Esophagus squamous epithelium (tissue), 5 donors: ENCODE data around the gene PAK2. TPM values are rescaled to one million over a fixed set of nuclear protein-coding genes. Genes with fewer than 3 reads are reported as not detected.

ENCODE experiments used
- DNase-seq: peaks from one replicate; lab custom pipeline; 2025; lab: John Stamatoyannopoulos, UW
- H3K27ac ChIP-seq, 4 donors: fragments of 200-600 bp; sonication (generic); one replicate each; pipeline ENCODE4 v1.5.1; 2016 to 2019; ENCODE audit warnings: mild to moderate bottlenecking in 1 of 4
- H3K27me3 ChIP-seq, 4 donors: fragments of 200-600 bp; sonication (generic); 1 replicate in 3 of 4; 2 replicates in 1 of 4; pipeline versions ENCODE4 v1.5.1 to v1.6.0; 2017 to 2021; ENCODE audit warnings: antibody characterized with exemption in 1 of 4
- H3K36me3 ChIP-seq, 3 donors: fragments of 200-600 bp; sonication (generic); one replicate each; pipeline ENCODE4 v1.5.1; 2016 to 2019
- H3K4me1 ChIP-seq, 3 donors: fragments of 200-600 bp; sonication (generic); one replicate each; pipeline ENCODE4 v1.5.1; 2017 to 2019
- H3K4me3 ChIP-seq, 4 donors: fragments of 200-600 bp; sonication (generic); 1 replicate in 3 of 4; 2 replicates in 1 of 4; pipeline ENCODE4 v1.5.1; 2016 to 2019; ENCODE audit warnings: mild to moderate bottlenecking in 2 of 4, moderate library complexity in 1 of 4
- H3K9me3 ChIP-seq, 3 donors: fragments of 200-600 bp; sonication (generic); one replicate each; pipeline ENCODE4 v1.5.1; 2016 to 2019
- CTCF ChIP-seq, 6 experiments: fragments of 450-650 bp in 4 of 6; fragments of 200-600 bp in 2 of 6; sonication (generic) in 2 of 6; IDR thresholded peaks; one replicate each; pipeline ENCODE4 v1.5.1; 2016 to 2019; ENCODE audit warnings: antibody characterized with exemption in 6 of 6, mild to moderate bottlenecking in 4 of 6, moderate library complexity in 4 of 6
- POLR2A ChIP-seq, 4 donors: fragments of 450-650 bp; IDR thresholded peaks; one replicate each; pipeline ENCODE4 v1.6.1; 2017; ENCODE audit warnings: antibody characterized with exemption in 4 of 4, mild to moderate bottlenecking in 4 of 4, moderate library complexity in 3 of 4
- WGBS, 2 donors: methylation state at CpG; one replicate each; pipeline ENCODE4 v1.1.5; 2018; 5-methylcytosine and 5-hydroxymethylcytosine counted together
- intact Hi-C: fragments of 100-400 bp; cut with DNase I; formaldehyde crosslinking; loops from one replicate; pipeline ENCODE4 v1.15.0; 2022
- total RNA-seq, 4 donors: library from RNA; depleted of rRNA; stranded (reverse); fragments of >200 nt; gene quantifications; one replicate each; pipeline ENCODE4 v1.1.0, GENCODE V29; 2016
- donor health status: DM: yes; HTN: yes; CAD: no.

Gene PAK2
- total RNA-seq, 4 donors from 2014 or later: 24.6 to 42.9 (median 38.8) TPM

- H3K4me1 ChIP-seq: peaks cover 2 to 41% (median 21%) of the 10 kb centered on the region in 3 donors
- 18 to 52% methylated on average over 5 of the region's 5 CpGs for WGBS, 2 donors
- no peak for TF ChIP-seq POLR2A (IDR thresholded peaks at IDR 0.05)
- TF ChIP-seq CTCF (IDR thresholded peaks at IDR 0.05): no peak
- intact Hi-C loops: no loop called here
- H3K27me3 ChIP-seq: no peaks in the 10 kb centered on the region
- H3K4me3 ChIP-seq: no peak overlapping the region
- H3K27ac ChIP-seq: peak overlapping the region in 1 of 4 donors; percentile 21
- H3K36me3 ChIP-seq: no peaks in the 10 kb centered on the region
- no peaks in the 10 kb centered on the region for H3K9me3 ChIP-seq
- DNase-seq: no peak
Measured at GRCh38 chr3:196706327-196706726, 33.3 kb upstream of the PAK2 start.

GRCh38 chr3:196706731-196707130 lies 32.9 kb upstream of the PAK2 start:
- intact Hi-C loops: no loop called here
- H3K27ac ChIP-seq: peak overlapping the region in 1 of 4 donors; percentile 21
- no peaks in the 10 kb centered on the region for H3K9me3 ChIP-seq
- no peak for DNase-seq
- 47 to 96% methylated on average over 4 of the region's 4 CpGs for WGBS, 2 donors
- H3K27me3 ChIP-seq: no peaks in the 10 kb centered on the region
- no peaks in the 10 kb centered on the region for H3K36me3 ChIP-seq
- peaks cover 6 to 45% (median 25%) of the 10 kb centered on the region in 3 donors for H3K4me1 ChIP-seq
- TF ChIP-seq CTCF (IDR thresholded peaks at IDR 0.05) (no peak), POLR2A (IDR thresholded peaks at IDR 0.05) (no peak)
- H3K4me3 ChIP-seq: no peak overlapping the region

DNA sequence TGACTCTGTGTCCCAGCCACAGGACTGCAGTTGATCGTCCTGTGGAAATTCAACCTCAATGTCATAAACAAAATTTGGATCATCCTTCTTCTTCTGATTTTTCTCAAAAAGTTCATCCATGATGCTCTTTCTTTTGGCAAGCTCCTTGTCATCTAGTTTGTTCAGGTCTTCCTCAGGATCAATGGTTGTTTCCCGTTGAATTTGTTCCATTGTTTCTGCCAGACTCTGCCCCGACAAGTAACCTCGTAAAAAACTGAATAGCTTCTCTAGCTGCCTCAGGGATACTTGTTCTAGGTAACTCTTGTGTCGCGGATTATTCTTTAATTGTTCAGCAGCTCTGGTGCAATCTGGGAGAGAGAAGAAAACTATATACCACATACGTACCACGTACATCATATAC lies 32.1 kb upstream of the PAK2 start:
- intact Hi-C loops: no loop called here
- Histone ChIP-seq H3K9me3 (no peaks in the 10 kb centered on the region), H3K27me3 (no peaks in the 10 kb centered on the region), H3K36me3 (no peaks in the 10 kb centered on the region), H3K4me1 (peaks cover 6 to 46% (median 25%) of the 10 kb centered on the region in 3 donors), H3K27ac (peak overlapping the region in 1 of 4 donors; percentile 21), H3K4me3 (no peak overlapping the region)
- 41 to 62% methylated on average over 8 of the region's 8 CpGs for WGBS, 2 donors
- TF ChIP-seq CTCF (IDR thresholded peaks at IDR 0.05) (no peak), POLR2A (IDR thresholded peaks at IDR 0.05) (no peak)
- DNase-seq: no peak

- TF ChIP-seq CTCF (IDR thresholded peaks at IDR 0.05) (no peak), POLR2A (IDR thresholded peaks at IDR 0.05) (no peak)
- intact Hi-C loops: no loop called here
- Histone ChIP-seq H3K36me3 (no peaks in the 10 kb centered on the region), H3K4me3 (no peak overlapping the region), H3K27ac (peak overlapping the region in 1 of 4 donors; percentile 16), H3K4me1 (peaks cover 13 to 53% (median 27%) of the 10 kb centered on the region in 3 donors), H3K9me3 (no peaks in the 10 kb centered on the region), H3K27me3 (no peaks in the 10 kb centered on the region)
- no peak for DNase-seq
- WGBS, 2 donors: 25 to 42% methylated on average over 7 of the region's 7 CpGs
Measured at GRCh38 chr3:196708467-196708866, 31.2 kb upstream of the PAK2 start.

DNA sequence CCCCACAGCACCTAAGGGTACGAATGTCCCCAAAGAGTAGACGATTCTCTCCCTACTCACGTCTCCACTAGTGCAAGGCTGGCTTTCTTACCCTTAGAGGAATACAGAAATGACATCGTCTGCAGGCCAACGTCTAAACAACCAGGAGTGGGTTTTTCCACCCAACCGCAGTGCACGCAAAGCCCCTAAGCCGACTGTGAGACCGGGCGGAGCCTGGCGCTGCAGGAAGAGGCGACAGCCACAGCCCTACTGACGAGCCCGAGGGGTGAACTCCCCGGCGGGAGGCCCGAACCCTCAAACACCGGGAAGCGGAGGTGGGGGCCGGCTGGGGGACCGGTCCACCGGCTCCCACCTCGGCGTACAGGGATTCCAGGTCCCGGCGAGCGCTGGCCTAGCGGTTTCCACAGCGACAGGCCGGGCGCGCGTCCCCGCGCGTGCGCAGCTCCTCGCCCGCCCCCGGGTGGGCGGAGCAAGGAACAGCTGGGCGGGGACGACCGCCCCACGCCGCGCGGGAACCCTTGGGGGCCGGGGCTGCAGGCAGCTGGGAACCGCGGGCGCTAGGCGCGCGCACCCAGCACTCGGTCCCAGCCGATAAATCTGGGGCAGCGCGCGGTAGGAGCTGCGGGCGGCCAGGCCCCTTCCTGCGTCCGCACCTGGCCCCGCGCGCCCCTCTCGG lies 27.7 kb upstream of the PAK2 start, which contains the start of the genes CEP19 and PIGX:
CEP19 (minus strand) TSS at position 413 of the 676 bp plus-strand sequence. CDS start 3,593 bp downstream, outside the sequence.
PIGX (plus strand) TSS at position 540 of the 676 bp plus-strand sequence.
- intact Hi-C loops: no loop called here
- peak; percentile 34 for DNase-seq
- peak within 1 kb of the TSS; percentile 79 to 95 (median 85) for H3K4me3 ChIP-seq
- no peaks in the 10 kb centered on the region for H3K36me3 ChIP-seq
- H3K9me3 ChIP-seq: no peaks in the 10 kb centered on the region
- H3K27ac ChIP-seq: peak within 1 kb of the TSS; percentile 92 to 97 (median 96)
- 0% methylated on average over 1 of the region's 68 CpGs; no CpG with 5 or more reads in 1 of the 2 donors for WGBS, 2 donors
- peaks cover 14 to 53% (median 20%) of the 10 kb centered on the region in 3 donors for H3K4me1 ChIP-seq
- TF ChIP-seq POLR2A (IDR thresholded peaks at IDR 0.05): peak in 2 of 4 donors; percentile 79 to 92
- TF ChIP-seq CTCF (IDR thresholded peaks at IDR 0.05): peak in 4 of 6 experiments; percentile 27 to 56 (median 44)
- H3K27me3 ChIP-seq: no peaks in the 10 kb centered on the region
